Thymus (tissue), 11 donors: Measurements from ENCODE around the gene CHM. TPM values are rescaled to one million over a fixed set of nuclear protein-coding genes. Genes with fewer than 3 reads are reported as not detected.
A peak's percentile ranks its signal among the peaks of the same experiment; 100 is the strongest.

Source experiments
- DNase-seq, 9 donors: peaks; one replicate each; pipeline ENCODE4 v3.0.0-alpha.2; 2013; ENCODE audit warnings: low spot score in 9 of 9, low read depth in 6 of 9, missing footprints in 1 of 9
- H3K27ac ChIP-seq, 2 donors: one replicate each; pipeline ENCODE4 v1.5.1; 2013; ENCODE audit warnings: control low read depth in 1 of 2, low read depth in 1 of 2, low read length in 1 of 2, mild to moderate bottlenecking in 1 of 2, moderate library complexity in 1 of 2
- H3K27me3 ChIP-seq, 2 donors: one replicate each; pipeline ENCODE4 v1.5.1; 2013; ENCODE audit warnings: low read length in 1 of 2; ENCODE audit not compliant: control insufficient read depth in 2 of 2, insufficient read depth in 1 of 2
- H3K36me3 ChIP-seq, 2 donors: one replicate each; pipeline ENCODE4 v1.5.1; 2013; ENCODE audit warnings: low read length in 1 of 2, mild to moderate bottlenecking in 1 of 2, moderate library complexity in 1 of 2; ENCODE audit not compliant: control insufficient read depth in 2 of 2, insufficient read depth in 2 of 2
- H3K4me1 ChIP-seq, 2 donors: one replicate each; pipeline ENCODE4 v1.5.1; 2013; ENCODE audit warnings: low read length in 2 of 2; ENCODE audit not compliant: control insufficient read depth in 2 of 2, insufficient read depth in 2 of 2
- H3K4me3 ChIP-seq, 2 donors: one replicate each; pipeline ENCODE4 v1.5.1; 2013; ENCODE audit warnings: low read length in 2 of 2, control low read depth in 1 of 2, mild to moderate bottlenecking in 1 of 2
- H3K9me3 ChIP-seq, 2 donors: one replicate each; pipeline ENCODE4 v1.5.1; 2013; ENCODE audit warnings: low read length in 1 of 2, mild to moderate bottlenecking in 1 of 2; ENCODE audit not compliant: control insufficient read depth in 2 of 2, insufficient read depth in 1 of 2
- WGBS: extraction: QIAGEN DNeasy Blood & Tissue Kit; methylation state at CpG from one replicate; pipeline ENCODE4 v1.1.7; 2013; 5-methylcytosine and 5-hydroxymethylcytosine counted together
- polyA plus RNA-seq: library from polyadenylated mRNA; stranded (reverse); fragments of 200-250 nt; gene quantifications from one replicate; pipeline ENCODE4 v1.2.3, GENCODE V29; 2013
- total RNA-seq: library from RNA; stranded (reverse); fragments of 120-200 nt; gene quantifications from one replicate; pipeline ENCODE4 v1.2.4, GENCODE V29; 2013
- donor health status: healthy.

Gene CHM
- total and polyA plus RNA-seq, 2 donors, result 14.4 to 20.2 TPM

DNA sequence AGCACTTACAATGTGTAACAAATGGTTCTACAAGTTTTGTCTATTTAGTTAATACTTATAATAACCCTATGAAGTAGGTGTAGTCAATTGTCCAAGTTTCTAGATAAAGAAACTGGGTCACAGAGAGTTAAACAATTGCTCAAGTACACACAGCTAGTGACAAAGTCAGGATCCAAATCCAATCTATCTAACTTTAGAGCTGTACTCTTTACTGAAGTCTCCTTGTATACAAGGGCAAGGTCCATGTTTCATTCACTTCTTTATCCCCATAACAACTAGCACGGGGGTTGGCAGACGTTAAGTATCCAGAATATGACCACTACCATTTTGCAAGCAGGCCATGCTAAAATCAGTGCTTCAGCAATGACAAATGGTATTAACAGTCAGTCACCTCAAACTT is 141.0 kb downstream of the CHM start:
- H3K27ac ChIP-seq, result no peak overlapping the region
- H3K4me1 ChIP-seq, result no peaks in the 10 kb centered on the region
- DNase-seq, result no peak
- 97% methylated on average over 2 of the region's 2 CpGs for WGBS
- no peak overlapping the region for H3K4me3 ChIP-seq
- no peaks in the 10 kb centered on the region for H3K27me3 ChIP-seq
- no peaks in the 10 kb centered on the region for H3K9me3 ChIP-seq
- H3K36me3 ChIP-seq, result no peaks in the 10 kb centered on the region

DNA sequence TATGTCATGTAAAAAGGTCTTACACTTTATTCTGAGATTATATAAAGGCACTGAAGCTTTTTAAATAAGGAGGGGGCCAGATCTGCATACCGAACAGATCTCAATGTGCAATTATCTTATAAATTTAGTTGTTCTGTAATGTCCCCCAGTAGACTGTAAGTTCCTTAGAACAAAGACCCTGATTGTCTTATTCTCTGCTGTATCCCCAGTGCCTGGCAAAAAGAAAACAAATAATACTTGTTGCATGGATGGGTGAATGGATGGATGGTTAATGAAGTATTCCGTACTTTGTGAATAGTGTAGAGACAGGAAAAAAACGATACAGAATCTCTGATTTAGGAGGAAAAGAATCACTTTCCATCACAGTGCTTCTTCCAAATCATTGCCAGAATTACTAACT is 141.5 kb downstream of the CHM start:
- H3K4me1 ChIP-seq, result no peaks in the 10 kb centered on the region
- no peaks in the 10 kb centered on the region for H3K36me3 ChIP-seq
- no peak for DNase-seq
- no peak overlapping the region for H3K4me3 ChIP-seq
- over 99% methylated on average over 3 of the region's 3 CpGs for WGBS
- H3K9me3 ChIP-seq, result no peaks in the 10 kb centered on the region
- H3K27me3 ChIP-seq, result no peaks in the 10 kb centered on the region
- H3K27ac ChIP-seq, result no peak overlapping the region

DNA sequence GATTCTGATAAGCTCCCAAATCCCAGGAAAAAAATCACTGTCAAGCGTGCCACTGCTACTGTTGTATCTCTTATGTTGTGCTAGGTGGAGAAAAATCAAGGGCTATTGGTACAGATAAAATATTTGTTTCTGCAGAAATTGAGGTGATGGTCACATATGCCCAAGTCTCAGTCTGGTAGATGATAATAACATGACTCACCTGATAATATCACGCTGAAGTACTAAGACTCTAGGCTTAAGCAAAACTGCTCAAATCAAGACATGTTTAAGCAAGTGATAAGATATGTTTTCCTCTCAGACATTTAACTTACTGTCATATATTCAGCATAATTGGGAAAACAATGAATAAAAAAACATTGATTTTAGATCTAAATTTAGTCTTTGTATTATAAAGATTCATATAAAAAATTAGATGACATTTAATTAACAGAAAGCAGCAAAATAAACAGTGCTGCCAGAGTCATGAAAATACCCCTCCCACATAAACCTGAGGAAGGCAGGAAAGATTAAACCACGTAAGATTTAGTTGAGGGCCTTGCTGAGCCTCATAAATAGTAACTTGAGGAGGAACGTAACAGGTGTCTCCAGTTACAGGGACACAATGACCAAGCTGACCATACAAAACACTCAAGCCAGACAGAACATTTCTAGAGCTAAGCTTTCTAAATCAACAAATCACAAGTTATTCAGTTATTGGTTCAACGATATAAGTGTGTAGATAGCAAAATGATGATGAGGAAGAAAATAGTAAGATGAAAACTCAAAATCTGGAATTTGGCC is 143.5 kb downstream of the CHM start:
- H3K27ac ChIP-seq, result no peak overlapping the region
- 95% methylated on average over 5 of the region's 5 CpGs for WGBS
- H3K36me3 ChIP-seq, result no peaks in the 10 kb centered on the region
- DNase-seq, result no peak
- H3K4me3 ChIP-seq, result no peak overlapping the region
- no peaks in the 10 kb centered on the region for H3K9me3 ChIP-seq
- no peaks in the 10 kb centered on the region for H3K27me3 ChIP-seq
- H3K4me1 ChIP-seq, result no peaks in the 10 kb centered on the region

DNA sequence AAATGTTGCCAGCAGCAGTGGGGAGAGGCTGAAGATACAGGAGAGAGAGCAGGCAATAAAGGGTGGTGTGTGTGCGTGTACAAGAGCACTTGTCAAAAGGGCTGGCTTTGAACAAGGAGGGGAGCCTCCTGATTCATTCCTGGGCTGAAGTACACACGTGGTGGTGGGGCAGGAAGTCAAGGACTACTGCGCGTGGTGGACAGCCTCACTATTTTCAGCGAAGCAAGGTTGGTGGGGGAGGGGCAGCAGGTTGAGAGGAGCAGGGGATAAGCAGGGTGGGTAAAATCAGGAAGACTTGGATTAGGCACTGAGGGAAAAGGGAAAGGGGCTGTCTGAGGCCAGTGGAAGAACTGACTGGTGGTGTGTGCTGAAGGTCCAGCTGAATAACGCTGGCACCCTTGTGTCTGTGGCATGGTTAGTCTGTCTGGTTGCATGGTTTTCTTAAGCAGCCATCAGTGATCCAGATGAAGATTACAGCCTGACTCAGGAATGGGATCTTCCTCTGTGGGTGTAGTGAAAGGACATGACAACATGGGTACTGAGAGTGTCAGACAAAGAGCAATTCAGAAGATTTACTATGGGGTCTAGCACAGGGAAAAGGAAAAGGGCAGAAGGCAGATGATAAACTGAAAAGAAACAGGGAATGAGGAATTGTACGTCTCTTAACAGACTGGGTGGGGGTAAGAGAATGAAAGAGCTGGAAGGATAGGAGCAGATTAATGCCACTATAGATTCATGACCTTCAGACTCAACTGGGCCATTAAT is 149.8 kb downstream of the CHM start:
- WGBS, result 96% methylated on average over 7 of the region's 7 CpGs
- no peaks in the 10 kb centered on the region for H3K27me3 ChIP-seq
- no peaks in the 10 kb centered on the region for H3K9me3 ChIP-seq
- H3K36me3 ChIP-seq, result peaks cover 0 to 3% of the 10 kb centered on the region in 2 donors
- no peak overlapping the region for H3K4me3 ChIP-seq
- no peaks in the 10 kb centered on the region for H3K4me1 ChIP-seq
- H3K27ac ChIP-seq, result no peak overlapping the region
- no peak for DNase-seq

DNA sequence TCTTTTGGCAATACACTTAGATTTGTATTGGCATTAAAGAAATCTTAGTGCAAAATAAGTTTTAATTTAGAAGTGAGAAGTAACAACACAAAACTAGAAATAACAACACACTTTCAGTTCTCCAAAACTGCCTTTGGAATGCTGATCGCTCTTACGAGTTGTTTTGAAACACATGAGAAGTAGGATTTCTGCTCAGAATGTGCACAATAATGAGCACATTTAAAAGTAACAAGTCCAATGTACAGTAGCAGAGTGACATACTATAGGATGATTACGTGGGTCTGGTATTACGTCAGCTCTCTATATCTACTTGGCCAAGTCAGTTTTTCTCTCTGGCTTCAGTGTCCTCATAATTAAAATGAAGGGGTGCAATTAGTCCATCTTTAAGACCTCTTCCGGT is 164.8 kb downstream of the CHM start:
- Histone ChIP-seq H3K27me3 (no peaks in the 10 kb centered on the region), H3K4me1 (no peaks in the 10 kb centered on the region), H3K36me3 (no peaks in the 10 kb centered on the region), H3K9me3 (no peaks in the 10 kb centered on the region), H3K27ac (no peak overlapping the region), H3K4me3 (no peak overlapping the region)
- 97% methylated on average over 5 of the region's 5 CpGs for whole genome bisulfite sequencing
- DNase-seq, result no peak

DNA sequence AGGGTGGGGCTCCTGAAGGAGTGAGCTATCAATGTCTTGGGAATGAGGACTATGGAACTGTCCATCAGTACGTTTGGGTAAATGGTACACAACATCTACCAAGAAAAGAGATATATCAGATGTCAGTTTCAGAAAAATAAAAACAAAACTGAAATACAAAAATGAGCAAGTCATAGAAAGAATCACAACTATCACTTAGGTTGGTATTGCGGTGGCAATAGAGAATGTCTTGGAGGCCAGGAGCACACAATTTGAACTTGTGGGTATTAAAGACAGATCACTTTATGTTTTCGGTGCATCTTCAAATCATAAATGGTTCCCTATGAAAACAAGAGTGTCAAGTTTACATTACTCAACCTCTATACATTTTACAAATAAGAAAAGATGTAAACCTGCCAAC is 176.8 kb downstream of the CHM start:
- no peak overlapping the region for H3K4me3 ChIP-seq
- DNase-seq, result no peak
- 99% methylated on average over 3 of the region's 3 CpGs for WGBS
- H3K27ac ChIP-seq, result no peak overlapping the region
- H3K4me1 ChIP-seq, result no peaks in the 10 kb centered on the region
- H3K27me3 ChIP-seq, result no peaks in the 10 kb centered on the region
- H3K36me3 ChIP-seq, result peaks cover 0 to 3% of the 10 kb centered on the region in 2 donors
- H3K9me3 ChIP-seq, result peaks cover 0 to 6% of the 10 kb centered on the region in 2 donors

DNA sequence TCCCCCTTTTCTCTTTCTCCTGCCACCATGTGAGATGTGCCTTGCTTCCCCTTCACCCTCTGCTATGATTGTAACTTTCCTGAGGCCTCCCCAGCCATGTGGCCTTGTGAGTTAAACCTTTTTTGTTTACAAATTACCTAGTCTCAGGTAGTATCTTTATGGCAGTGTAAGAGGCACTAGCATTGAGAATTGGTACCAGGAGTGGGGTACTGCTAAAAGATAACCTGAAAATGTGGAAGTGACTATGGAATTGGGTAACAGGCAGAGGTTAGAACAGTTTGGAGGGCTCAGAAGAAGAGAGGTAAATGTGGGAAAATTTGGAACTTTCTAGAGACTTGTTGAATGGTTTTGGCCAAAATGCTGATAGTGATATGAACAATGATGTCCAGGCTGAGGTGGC is 182.0 kb downstream of the CHM start:
- Histone ChIP-seq H3K4me3 (no peak overlapping the region), H3K27ac (no peak overlapping the region), H3K27me3 (no peaks in the 10 kb centered on the region), H3K36me3 (peaks cover 0 to 3% of the 10 kb centered on the region in 2 donors), H3K4me1 (no peaks in the 10 kb centered on the region), H3K9me3 (peaks cover 0 to 6% of the 10 kb centered on the region in 2 donors)
- no peak for DNase-seq

DNA sequence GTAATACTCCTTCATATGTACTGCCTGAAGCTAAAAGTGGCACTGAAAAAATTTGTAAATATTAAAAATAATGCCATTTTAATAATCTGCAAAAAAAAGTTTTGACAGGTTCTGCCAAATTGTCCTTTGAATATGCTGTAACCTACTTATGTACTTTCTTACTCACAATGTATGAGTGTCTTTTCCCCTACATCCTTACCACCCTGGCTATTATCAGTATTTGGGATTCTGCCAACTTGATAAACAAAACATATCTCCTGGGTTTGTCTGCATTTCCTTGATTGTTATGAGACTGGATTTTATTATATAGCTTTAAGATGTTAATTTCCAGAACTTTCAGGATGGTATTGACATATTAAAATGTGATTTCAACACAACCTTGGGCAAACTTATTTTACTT is 187.9 kb downstream of the CHM start:
- H3K4me3 ChIP-seq, result no peak overlapping the region
- H3K27me3 ChIP-seq, result no peaks in the 10 kb centered on the region
- H3K4me1 ChIP-seq, result no peaks in the 10 kb centered on the region
- H3K9me3 ChIP-seq, result no peaks in the 10 kb centered on the region
- no peak for DNase-seq
- H3K36me3 ChIP-seq, result no peaks in the 10 kb centered on the region
- H3K27ac ChIP-seq, result no peak overlapping the region

DNA sequence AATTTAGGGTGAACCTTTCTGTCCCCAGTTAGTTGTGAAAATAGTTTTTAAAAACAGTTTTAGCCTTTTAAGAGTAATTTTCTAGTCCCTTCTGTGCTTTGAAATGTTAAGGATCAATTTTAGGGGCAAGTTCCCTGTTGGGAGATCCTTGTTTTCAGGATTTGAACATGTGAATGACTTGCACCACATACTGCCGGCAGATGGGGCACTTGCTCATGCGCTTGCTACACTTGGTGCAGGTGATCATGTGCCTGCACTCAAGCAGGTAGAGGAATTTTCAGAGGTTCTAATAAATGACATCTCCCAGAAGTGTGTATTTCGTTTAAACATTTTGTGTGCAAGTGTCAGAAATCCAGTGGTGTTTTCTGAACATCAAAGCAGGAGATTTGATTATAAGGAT is 195.9 kb downstream of the CHM start:
- H3K9me3 ChIP-seq, result no peaks in the 10 kb centered on the region
- H3K27me3 ChIP-seq, result no peaks in the 10 kb centered on the region
- no peaks in the 10 kb centered on the region for H3K36me3 ChIP-seq
- WGBS, result 34% methylated on average over 3 of the region's 3 CpGs
- H3K4me3 ChIP-seq, result no peak overlapping the region
- no peak overlapping the region for H3K27ac ChIP-seq
- DNase-seq, result peak in 1 of 9 donors; percentile 2
- H3K4me1 ChIP-seq, result no peaks in the 10 kb centered on the region
